Measurements from ENCODE around the gene MOGAT1.

DNA sequence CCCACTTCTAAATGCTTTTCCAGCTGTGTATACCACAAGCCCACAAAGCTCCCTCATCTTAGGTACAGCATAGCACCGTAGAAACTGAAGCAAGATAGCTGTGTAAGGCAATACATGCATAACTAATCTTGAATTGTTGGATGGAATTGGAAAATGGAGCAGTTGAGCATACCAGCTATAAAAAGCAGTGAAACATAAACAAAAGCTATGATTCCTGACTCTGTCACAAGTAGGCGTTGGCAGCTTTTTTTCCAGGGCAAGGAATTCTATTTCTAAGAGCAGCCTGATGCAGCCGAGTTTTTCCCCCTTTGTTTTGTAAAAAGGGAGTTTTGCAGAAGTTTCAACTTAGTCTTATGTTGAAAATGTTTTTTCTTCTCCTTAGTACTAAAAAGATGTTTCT lies 32.4 kb downstream of the MOGAT1 start:
- TF ChIP-seq, protein P1, sequence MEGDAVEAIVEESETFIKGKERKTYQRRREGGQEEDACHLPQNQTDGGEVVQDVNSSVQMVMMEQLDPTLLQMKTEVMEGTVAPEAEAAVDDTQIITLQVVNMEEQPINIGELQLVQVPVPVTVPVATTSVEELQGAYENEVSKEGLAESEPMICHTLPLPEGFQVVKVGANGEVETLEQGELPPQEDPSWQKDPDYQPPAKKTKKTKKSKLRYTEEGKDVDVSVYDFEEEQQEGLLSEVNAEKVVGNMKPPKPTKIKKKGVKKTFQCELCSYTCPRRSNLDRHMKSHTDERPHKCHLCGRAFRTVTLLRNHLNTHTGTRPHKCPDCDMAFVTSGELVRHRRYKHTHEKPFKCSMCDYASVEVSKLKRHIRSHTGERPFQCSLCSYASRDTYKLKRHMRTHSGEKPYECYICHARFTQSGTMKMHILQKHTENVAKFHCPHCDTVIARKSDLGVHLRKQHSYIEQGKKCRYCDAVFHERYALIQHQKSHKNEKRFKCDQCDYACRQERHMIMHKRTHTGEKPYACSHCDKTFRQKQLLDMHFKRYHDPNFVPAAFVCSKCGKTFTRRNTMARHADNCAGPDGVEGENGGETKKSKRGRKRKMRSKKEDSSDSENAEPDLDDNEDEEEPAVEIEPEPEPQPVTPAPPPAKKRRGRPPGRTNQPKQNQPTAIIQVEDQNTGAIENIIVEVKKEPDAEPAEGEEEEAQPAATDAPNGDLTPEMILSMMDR (IDR thresholded peaks at IDR 0.05): no peak
- no peak for TF ChIP-seq POLR2AphosphoS5 (IDR thresholded peaks at IDR 0.05)
- TF ChIP-seq POLR2A (IDR thresholded peaks at IDR 0.05): no peak
- TF ChIP-seq EP300 (IDR thresholded peaks at IDR 0.05): no peak
